OCI-LY3 (cell line): ENCODE measurements around the gene CWF19L1.

Source experiments
- H2AFZ ChIP-seq: fragments of 200-600, 300-600 bp; shearing (Covaris generic); 2 replicates; pipeline ENCODE4 v1.6.0; 2014; ENCODE audit warnings: antibody characterized with exemption, low read depth, low read length
- H3K27ac ChIP-seq: fragments of 200-600, 300-600 bp; sonication (generic); 2 replicates; pipeline ENCODE4 v1.5.1; 2014; ENCODE audit warnings: mild to moderate bottlenecking, low read length, moderate library complexity, mixed read lengths
- H3K27me3 ChIP-seq: fragments of 200-600, 300-600 bp; sonication (generic); 2 replicates; pipeline ENCODE4 v1.6.1; 2014; ENCODE audit warnings: low read depth, low read length, mixed read lengths
- H3K36me3 ChIP-seq: fragments of 200-600, 300-600 bp; sonication (generic); replicated peaks from 2 replicates; pipeline ENCODE3; 2014; ENCODE audit warnings: low read depth, low read length, mixed read lengths
- H3K4me1 ChIP-seq: fragments of 300-600, 200-600 bp; sonication (generic); 2 replicates; pipeline ENCODE4 v1.6.1; 2014; ENCODE audit warnings: low read length, mixed read lengths
- H3K4me2 ChIP-seq: fragments of 200-600, 300-600 bp; sonication (generic); 2 replicates; pipeline ENCODE4 v1.6.1; 2014; ENCODE audit warnings: low read length, mixed read lengths
- H3K4me3 ChIP-seq: fragments of 300-600, 200-600 bp; sonication (generic); 2 replicates; pipeline ENCODE4 v1.5.1; 2014; ENCODE audit warnings: antibody characterized with exemption, mild to moderate bottlenecking, low read length, moderate library complexity
- H3K79me2 ChIP-seq: fragments of 300-600, 200-600 bp; shearing (Covaris generic); 2 replicates; pipeline ENCODE4 v1.6.1; 2014; ENCODE audit warnings: mild to moderate bottlenecking, low read length, mixed read lengths
- H3K9ac ChIP-seq: fragments of 300-600, 200-600 bp; shearing (Covaris generic); 2 replicates; pipeline ENCODE4 v1.6.0; 2014; ENCODE audit warnings: mild to moderate bottlenecking, low read length, moderate library complexity
- H3K9me3 ChIP-seq: fragments of 200-600, 300-600 bp; shearing (Covaris generic); 2 replicates; pipeline ENCODE4 v1.6.1; 2014; ENCODE audit warnings: low read length, mixed read lengths; ENCODE audit not compliant: insufficient read depth
- H4K20me1 ChIP-seq: fragments of 200-600, 300-600 bp; sonication (generic); 2 replicates; pipeline ENCODE4 v1.6.1; 2016; ENCODE audit warnings: low read length, mixed read lengths; ENCODE audit not compliant: insufficient read depth
- CTCF ChIP-seq: fragments of 200-600, 300-600 bp; sonication (generic); IDR thresholded peaks from 2 replicates; pipeline ENCODE4 v1.5.1; 2014; ENCODE audit warnings: antibody characterized with exemption, low read length, low read depth
- EZH2phosphoT487 ChIP-seq: fragments of 200-600 bp; shearing (Covaris generic); IDR thresholded peaks from 2 replicates; pipeline ENCODE4 v1.6.1; 2018; ENCODE audit warnings: antibody characterized with exemption, mixed run types, low read depth

CWF19L1 gene

GRCh38 chr10:100229819-100230422 is 37.5 kb downstream of the CWF19L1 start:
- no peaks in the 10 kb centered on the region for H3K27me3 ChIP-seq
- peak overlapping the region; percentile 72 for H3K9ac ChIP-seq
- peaks cover 6% of the 10 kb centered on the region for H3K36me3 ChIP-seq
- 0 out of 2 replicates have a peak overlapping the region, but pooled peaks have one; percentile 6 for H3K27ac ChIP-seq
- TF ChIP-seq CTCF (no peak), EZH2phosphoT487 (no peak)
- no peaks in the 10 kb centered on the region for H4K20me1 ChIP-seq
- H3K4me1 ChIP-seq: peaks cover 6% of the 10 kb centered on the region
- H3K9me3 ChIP-seq: no peaks in the 10 kb centered on the region
- peak overlapping the region; percentile 89 for H3K4me3 ChIP-seq
- H3K79me2 ChIP-seq: peaks cover 34% of the 10 kb centered on the region
- peak overlapping the region; percentile 69 for H3K4me2 ChIP-seq
- peak overlapping the region; percentile 51; the same call in 1 of the 2 replicates for H2AFZ ChIP-seq

DNA sequence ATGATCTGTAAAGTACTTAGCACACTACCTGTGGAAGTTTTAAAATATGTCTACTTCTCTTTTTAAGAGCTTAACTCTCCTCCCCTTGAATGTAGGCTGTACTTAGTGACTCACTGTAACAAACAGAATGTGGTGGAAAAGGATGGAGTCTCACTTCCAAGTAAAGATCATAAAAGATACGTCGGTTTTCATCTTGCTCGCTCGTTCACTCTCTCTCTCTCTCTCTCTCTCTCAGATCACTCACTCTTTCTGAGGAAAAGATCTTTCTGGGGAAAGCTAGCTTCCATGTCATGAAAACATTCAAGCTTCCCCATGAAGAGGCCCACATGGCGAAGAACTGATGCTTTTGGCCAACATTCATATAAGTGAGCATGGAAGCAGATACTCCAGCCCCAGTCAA is 43.6 kb downstream of the CWF19L1 start:
- Histone ChIP-seq H3K4me2 (no peak overlapping the region), H3K36me3 (peaks cover 4% of the 10 kb centered on the region), H4K20me1 (no peaks in the 10 kb centered on the region), H3K9ac (no peak overlapping the region), H3K4me1 (no peaks in the 10 kb centered on the region), H3K4me3 (no peak overlapping the region), H3K9me3 (no peaks in the 10 kb centered on the region), H3K27me3 (no peaks in the 10 kb centered on the region), H3K27ac (no peak overlapping the region), H3K79me2 (peaks cover 28% of the 10 kb centered on the region), H2AFZ (no peak overlapping the region)
- no peak for TF ChIP-seq CTCF
- no peak for TF ChIP-seq EZH2phosphoT487

DNA sequence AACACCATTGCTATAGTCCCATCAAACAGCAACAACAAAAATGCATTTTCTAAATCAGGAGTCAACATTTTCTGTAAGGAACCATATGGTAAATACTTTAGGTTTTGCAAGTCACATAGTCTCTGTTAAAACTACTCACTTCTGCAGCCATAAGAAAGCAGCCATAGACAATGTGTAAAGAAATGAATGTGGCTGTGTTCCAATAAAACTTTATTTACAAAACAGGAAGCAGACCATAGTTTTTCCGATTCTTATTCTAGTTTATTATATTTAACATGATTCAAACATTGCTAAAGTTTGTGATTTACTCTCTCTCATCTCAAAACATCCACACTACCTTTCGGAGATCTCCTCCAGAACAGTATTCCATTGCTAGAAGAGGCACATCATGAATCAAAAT is 44.9 kb downstream of the CWF19L1 start:
- no peak for TF ChIP-seq CTCF
- TF ChIP-seq EZH2phosphoT487: no peak
- Histone ChIP-seq H3K27ac (no peak overlapping the region), H2AFZ (no peak overlapping the region), H3K4me2 (no peak overlapping the region), H3K27me3 (no peaks in the 10 kb centered on the region), H3K4me3 (no peak overlapping the region), H3K79me2 (peaks cover 15% of the 10 kb centered on the region), H3K9ac (no peak overlapping the region), H3K36me3 (peaks cover 10% of the 10 kb centered on the region), H3K4me1 (no peaks in the 10 kb centered on the region), H4K20me1 (no peaks in the 10 kb centered on the region), H3K9me3 (no peaks in the 10 kb centered on the region)

- Histone ChIP-seq H3K27me3 (no peaks in the 10 kb centered on the region), H4K20me1 (no peaks in the 10 kb centered on the region)
- TF ChIP-seq EZH2phosphoT487 (no peak), CTCF (no peak)
These were observed 51.4 kb downstream of the CWF19L1 start for GRCh38 chr10:100216006-100216405.

More at GRCh38 chr10:100216006-100216405, 51.4 kb downstream of the CWF19L1 start:
- Histone ChIP-seq H3K36me3 (peaks cover 10% of the 10 kb centered on the region), H3K79me2 (no peaks in the 10 kb centered on the region), H3K9ac (no peak overlapping the region), H3K4me1 (no peaks in the 10 kb centered on the region), H3K9me3 (no peaks in the 10 kb centered on the region), H3K4me3 (no peak overlapping the region), H2AFZ (no peak overlapping the region), H3K27ac (no peak overlapping the region), H3K4me2 (no peak overlapping the region)
